Measurements from ENCODE around the gene CD300C.

- no peak for TF ChIP-seq CTCF (IDR thresholded peaks at IDR 0.05)
- TF ChIP-seq EZH2 (IDR thresholded peaks at IDR 0.05; ENCODE audit: borderline replicate concordance, insufficient read depth, low read depth, low read length, poor library complexity, severe bottlenecking) = no peak
Observed at GRCh38 chr17:74526681-74527080, 19.2 kb downstream of the CD300C start.

All from B cell (primary cell).